Cardiac muscle cell (in vitro differentiated cells and primary cell): Measurements from ENCODE around the gene WDR3. TPM values are rescaled to one million over a fixed set of nuclear protein-coding genes. Genes with fewer than 3 reads are reported as not detected.

Experiments
- DNase-seq, 2 donors: peaks; one replicate each; pipeline versions ENCODE4 v3.0.0 to v3.0.0-alpha.2; 2010 to 2017; ENCODE audit warnings: low read depth in 1 of 2, low spot score in 1 of 2
- H3K27ac ChIP-seq: fragments of 200-600 bp; sonication (generic); 2 replicates; pipeline ENCODE4 v1.5.1; 2016
- H3K27me3 ChIP-seq: fragments of 200-600 bp; sonication (generic); 2 replicates; pipeline ENCODE4 v1.6.0; 2016; ENCODE audit warnings: control low read depth
- H3K36me3 ChIP-seq: fragments of 200-600 bp; sonication (generic); 2 replicates; pipeline ENCODE4 v1.5.1; 2016; ENCODE audit warnings: control low read depth
- H3K4me1 ChIP-seq: fragments of 200-600 bp; sonication (generic); 2 replicates; pipeline ENCODE4 v1.8.1; 2017; ENCODE audit warnings: low read depth, mild to moderate bottlenecking, mixed run types
- H3K4me3 ChIP-seq: fragments of 200-600 bp; sonication (generic); 2 replicates; pipeline ENCODE4 v1.5.1; 2016; ENCODE audit warnings: mild to moderate bottlenecking
- H3K9me3 ChIP-seq: fragments of 200-600 bp; sonication (generic); 2 replicates; pipeline ENCODE4 v1.5.1; 2017; ENCODE audit warnings: low read depth, mild to moderate bottlenecking, control low read depth
- CTCF ChIP-seq: IDR thresholded peaks from 2 replicates; pipeline ENCODE4 v1.5.1; 2012; ENCODE audit warnings: low read depth, mild to moderate bottlenecking, low read length
- polyA plus RNA-seq: library from polyadenylated mRNA; unstranded; fragments of >200 nt; fragmentation: Nextera tagmentation; extraction: Ambion mirVana; gene quantifications from 2 replicates; pipeline ENCODE4 v1.2.1, GENCODE V29; 2016
- total RNA-seq: library from RNA; depleted of rRNA; stranded (reverse); fragments of >200 nt; gene quantifications from 2 replicates; pipeline ENCODE4 v1.2.3, GENCODE V29; 2016

WDR3 gene
- total RNA-seq (20.9 and 31.5 TPM in 2 replicates), polyA plus RNA-seq (20.8 and 23.3 TPM in 2 replicates)

- Histone ChIP-seq H3K9me3 (no peaks in the 10 kb centered on the region), H3K4me1 (peaks cover 19% of the 10 kb centered on the region), H3K27me3 (no peaks in the 10 kb centered on the region), H3K4me3 (peak within 1 kb of the TSS; percentile 88), H3K27ac (peak within 1 kb of the TSS; percentile 78), H3K36me3 (peaks cover 6% of the 10 kb centered on the region)
- TF ChIP-seq CTCF, result no peak
- peak; percentile 97 to 99 for DNase-seq
These were observed at the start of gene WDR3, which contains the start of gene GDAP2 for GRCh38 chr1:117929343-117930172. Gene WDR3, plus strand, starts transcription at chr1:117929739. Its CDS starts 3,581 bp downstream, at chr1:117933320. Gene GDAP2, minus strand, starts transcription at chr1:117929621. Its CDS starts 9,264 bp downstream, at chr1:117920357.

- no peaks in the 10 kb centered on the region for H3K4me1 ChIP-seq
- DNase-seq, result no peak
- no peak overlapping the region for H3K4me3 ChIP-seq
- H3K27me3 ChIP-seq, result no peaks in the 10 kb centered on the region
- no peak overlapping the region for H3K27ac ChIP-seq
- H3K36me3 ChIP-seq, result peaks cover 7% of the 10 kb centered on the region
- H3K9me3 ChIP-seq, result no peaks in the 10 kb centered on the region
- TF ChIP-seq CTCF, result no peak
These were observed 45.9 kb upstream of the WDR3 start for GRCh38 chr1:117883616-117884015.

GRCh38 chr1:117886101-117886795 lies 43.3 kb upstream of the WDR3 start:
- DNase-seq, result peak in 1 of 2 donors; percentile 50
- peaks cover 3% of the 10 kb centered on the region for H3K36me3 ChIP-seq
- H3K4me3 ChIP-seq, result no peak overlapping the region
- H3K27ac ChIP-seq, result no peak overlapping the region
- H3K4me1 ChIP-seq, result no peaks in the 10 kb centered on the region
- TF ChIP-seq CTCF, result no peak
- no peaks in the 10 kb centered on the region for H3K9me3 ChIP-seq
- H3K27me3 ChIP-seq, result no peaks in the 10 kb centered on the region

GRCh38 chr1:117890452-117890851 lies 39.1 kb upstream of the WDR3 start:
- Histone ChIP-seq H3K27me3 (no peaks in the 10 kb centered on the region), H3K4me1 (no peaks in the 10 kb centered on the region), H3K4me3 (no peak overlapping the region), H3K36me3 (peaks cover 11% of the 10 kb centered on the region), H3K27ac (no peak overlapping the region), H3K9me3 (no peaks in the 10 kb centered on the region)
- DNase-seq, result no peak
- no peak for TF ChIP-seq CTCF

GRCh38 chr1:117892512-117892911 lies 37.0 kb upstream of the WDR3 start:
- Histone ChIP-seq H3K36me3 (peaks cover 18% of the 10 kb centered on the region), H3K27ac (no peak overlapping the region), H3K4me3 (no peak overlapping the region), H3K4me1 (no peaks in the 10 kb centered on the region), H3K9me3 (no peaks in the 10 kb centered on the region), H3K27me3 (no peaks in the 10 kb centered on the region)
- no peak for DNase-seq
- no peak for TF ChIP-seq CTCF
